ENCODE results near the gene GRAMD1C.

DNA sequence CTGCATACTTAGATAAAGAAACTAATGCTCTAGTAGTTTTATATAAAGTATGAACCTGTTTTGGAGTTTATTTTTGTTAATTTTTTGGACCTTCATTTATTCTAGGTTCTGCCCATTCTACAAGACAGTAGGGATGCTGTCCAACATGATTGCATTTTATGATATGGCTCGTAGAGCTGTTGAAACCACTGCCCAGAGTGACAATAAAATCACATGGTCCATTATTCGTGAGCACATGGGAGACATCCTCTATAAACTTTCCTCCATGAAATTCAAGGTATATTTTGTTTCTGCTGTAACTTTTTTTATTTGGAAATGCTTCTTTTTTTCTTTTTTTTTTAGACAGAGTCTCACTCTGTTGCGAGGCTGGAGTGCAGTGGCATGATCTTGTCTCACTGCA is 33.3 kb upstream of the GRAMD1C start:
- TF ChIP-seq POLR2A (IDR thresholded peaks at IDR 0.05; ENCODE audit: low read depth, low read length) (no peak), POLR2AphosphoS5 (IDR thresholded peaks at IDR 0.05; ENCODE audit: low read depth, low read length) (no peak), TAF1 (IDR thresholded peaks at IDR 0.05; ENCODE audit: low read depth, low read length) (no peak), PAX5 (IDR thresholded peaks at IDR 0.05; ENCODE audit: insufficient read depth, low read length, severe bottlenecking) (no peak), SPI1 (IDR thresholded peaks at IDR 0.05; ENCODE audit: low read depth, low read length) (no peak)

All from GM12891 (cell line).